Hepatocyte (in vitro differentiated cells): ENCODE measurements around the gene GADD45GIP1. TPM values are rescaled to one million over a fixed set of nuclear protein-coding genes. Genes with fewer than 3 reads are reported as not detected.
A peak's percentile ranks its signal among the peaks of the same experiment; 100 is the strongest.

Experiments used
- DNase-seq: peaks from one replicate; pipeline ENCODE4 v3.0.0-alpha.2; 2016; ENCODE audit warnings: low spot score
- H2AFZ ChIP-seq: fragments of 200-600 bp; sonication (generic); 2 replicates; pipeline ENCODE4 v1.6.0; 2016; ENCODE audit warnings: antibody characterized with exemption, mild to moderate bottlenecking
- H3K27ac ChIP-seq: fragments of 200-600 bp; sonication (generic); 2 replicates; pipeline ENCODE4 v1.5.1; 2016; ENCODE audit warnings: mild to moderate bottlenecking
- H3K27me3 ChIP-seq: fragments of 200-600 bp; sonication (generic); 2 replicates; pipeline ENCODE4 v1.6.1; 2016
- H3K36me3 ChIP-seq: fragments of 200-600 bp; sonication (generic); replicated peaks from 2 replicates; pipeline ENCODE4 v1.5.1; 2016; ENCODE audit warnings: low read depth; ENCODE audit not compliant: insufficient read depth
- H3K4me1 ChIP-seq: fragments of 200-600 bp; sonication (generic); 2 replicates; pipeline ENCODE4 v1.5.1; 2016; ENCODE audit warnings: mild to moderate bottlenecking, moderate library complexity; ENCODE audit not compliant: insufficient read depth
- H3K4me2 ChIP-seq: fragments of 200-600 bp; sonication (generic); 2 replicates; pipeline ENCODE4 v1.6.0; 2016
- H3K4me3 ChIP-seq: fragments of 200-600 bp; sonication (generic); 2 replicates; pipeline ENCODE4 v1.5.1; 2016; ENCODE audit warnings: mild to moderate bottlenecking
- H3K79me2 ChIP-seq: fragments of 200-600 bp; sonication (generic); 2 replicates; pipeline ENCODE4 v1.6.0; 2017; ENCODE audit warnings: mild to moderate bottlenecking
- H3K9me2 ChIP-seq: fragments of 200-600 bp; sonication (generic); replicated peaks from 2 replicates; pipeline ENCODE4 v1.6.0; 2017; ENCODE audit warnings: mild to moderate bottlenecking; ENCODE audit not compliant: insufficient read depth
- H3K9me3 ChIP-seq: fragments of 200-600 bp; sonication (generic); 2 replicates; pipeline ENCODE4 v1.5.1; 2016; ENCODE audit warnings: low read depth, mild to moderate bottlenecking
- H4K20me1 ChIP-seq: fragments of 200-600 bp; sonication (generic); 2 replicates; pipeline ENCODE4 v1.6.0; 2016; ENCODE audit warnings: mild to moderate bottlenecking; ENCODE audit not compliant: insufficient read depth, poor library complexity, severe bottlenecking
- EZH2 ChIP-seq: fragments of 200-600 bp; sonication (generic); IDR thresholded peaks from 2 replicates; pipeline ENCODE4 v1.6.1; 2016; ENCODE audit warnings: antibody characterized with exemption, mild to moderate bottlenecking, borderline replicate concordance
- EZH2phosphoT487 ChIP-seq: fragments of 200-600 bp; sonication (generic); IDR thresholded peaks from one replicate; pipeline ENCODE4 v1.6.1; 2018; ENCODE audit warnings: antibody characterized with exemption, mild to moderate bottlenecking, low read depth, moderate library complexity; ENCODE audit not compliant: unreplicated experiment, severe bottlenecking
- WGBS: methylation state at CpG from one replicate; pipeline ENCODE4 v1.1.6; 2016; ENCODE audit warnings: low lambda C conversion rate; ENCODE audit errors: missing lambda C conversion rate; 5-methylcytosine and 5-hydroxymethylcytosine counted together
- polyA plus RNA-seq: library from polyadenylated mRNA; unstranded; fragments of >200 nt; fragmentation: Nextera tagmentation; extraction: Ambion mirVana; gene quantifications from 2 replicates; pipeline ENCODE4 v1.2.1, GENCODE V29; 2016
- total RNA-seq: library from RNA; depleted of rRNA; stranded (reverse); fragments of >200 nt; gene quantifications from 2 replicates; pipeline ENCODE4 v1.2.3, GENCODE V29; 2014
- TF ChIP-seq, protein P1 (sequence below): fragments of 200-600 bp; sonication (generic); IDR thresholded peaks from 2 replicates; pipeline ENCODE4 v1.5.1; 2016; ENCODE audit warnings: antibody characterized with exemption, mild to moderate bottlenecking; ENCODE audit not compliant: poor library complexity

The GADD45GIP1 gene
- total and polyA plus RNA-seq, 2 experiments from 2014 or later, result 21.0 to 109 TPM

DNA sequence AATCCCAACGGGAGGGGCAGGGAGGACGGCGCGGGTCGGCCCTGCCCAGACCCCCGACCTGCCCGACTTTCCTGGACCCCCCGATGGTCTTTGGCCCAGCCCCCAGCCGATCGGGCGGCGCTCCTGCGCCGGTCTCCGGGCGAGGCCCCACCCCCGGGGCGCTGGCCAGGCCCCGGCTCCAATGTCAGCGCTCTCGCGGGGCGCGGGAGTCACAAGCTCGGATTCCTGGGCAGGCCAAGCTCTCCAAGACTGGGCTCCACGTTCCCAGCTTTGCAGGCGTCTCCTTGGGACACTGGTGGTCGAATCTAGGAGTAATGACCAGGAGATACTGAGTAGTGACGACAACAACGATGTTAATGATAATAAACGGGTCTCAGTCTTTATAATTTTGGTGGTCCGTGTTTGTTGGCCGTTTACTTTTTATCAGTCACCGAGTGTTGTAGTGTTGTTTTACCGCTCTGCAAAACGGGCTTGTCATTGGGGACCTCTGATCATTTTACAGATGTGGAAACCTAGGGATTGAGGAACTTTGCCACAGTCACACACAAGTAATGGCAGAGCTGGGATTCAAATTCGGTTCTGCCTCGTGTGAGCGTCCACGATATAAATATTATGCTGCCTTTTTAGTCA, 10.8 kb downstream of the GADD45GIP1 start:
- Histone ChIP-seq H3K4me2 (peak overlapping the region; percentile 88), H3K4me3 (peak overlapping the region; percentile 48), H3K79me2 (peaks cover 51% of the 10 kb centered on the region), H2AFZ (no peak overlapping the region), H3K27me3 (no peaks in the 10 kb centered on the region), H3K9me2 (no peaks in the 10 kb centered on the region), H3K27ac (peak overlapping the region; percentile 96), H3K4me1 (peaks cover 31% of the 10 kb centered on the region), H3K9me3 (no peaks in the 10 kb centered on the region), H3K36me3 (no peaks in the 10 kb centered on the region), H4K20me1 (peaks cover 16% of the 10 kb centered on the region)
- no peak for TF ChIP-seq EZH2
- TF ChIP-seq, protein P1, sequence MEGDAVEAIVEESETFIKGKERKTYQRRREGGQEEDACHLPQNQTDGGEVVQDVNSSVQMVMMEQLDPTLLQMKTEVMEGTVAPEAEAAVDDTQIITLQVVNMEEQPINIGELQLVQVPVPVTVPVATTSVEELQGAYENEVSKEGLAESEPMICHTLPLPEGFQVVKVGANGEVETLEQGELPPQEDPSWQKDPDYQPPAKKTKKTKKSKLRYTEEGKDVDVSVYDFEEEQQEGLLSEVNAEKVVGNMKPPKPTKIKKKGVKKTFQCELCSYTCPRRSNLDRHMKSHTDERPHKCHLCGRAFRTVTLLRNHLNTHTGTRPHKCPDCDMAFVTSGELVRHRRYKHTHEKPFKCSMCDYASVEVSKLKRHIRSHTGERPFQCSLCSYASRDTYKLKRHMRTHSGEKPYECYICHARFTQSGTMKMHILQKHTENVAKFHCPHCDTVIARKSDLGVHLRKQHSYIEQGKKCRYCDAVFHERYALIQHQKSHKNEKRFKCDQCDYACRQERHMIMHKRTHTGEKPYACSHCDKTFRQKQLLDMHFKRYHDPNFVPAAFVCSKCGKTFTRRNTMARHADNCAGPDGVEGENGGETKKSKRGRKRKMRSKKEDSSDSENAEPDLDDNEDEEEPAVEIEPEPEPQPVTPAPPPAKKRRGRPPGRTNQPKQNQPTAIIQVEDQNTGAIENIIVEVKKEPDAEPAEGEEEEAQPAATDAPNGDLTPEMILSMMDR, result no peak
- no peak for TF ChIP-seq EZH2phosphoT487
- DNase-seq, result peak; percentile 91
- WGBS, result 3% methylated on average over 23 of the region's 40 CpGs

DNA sequence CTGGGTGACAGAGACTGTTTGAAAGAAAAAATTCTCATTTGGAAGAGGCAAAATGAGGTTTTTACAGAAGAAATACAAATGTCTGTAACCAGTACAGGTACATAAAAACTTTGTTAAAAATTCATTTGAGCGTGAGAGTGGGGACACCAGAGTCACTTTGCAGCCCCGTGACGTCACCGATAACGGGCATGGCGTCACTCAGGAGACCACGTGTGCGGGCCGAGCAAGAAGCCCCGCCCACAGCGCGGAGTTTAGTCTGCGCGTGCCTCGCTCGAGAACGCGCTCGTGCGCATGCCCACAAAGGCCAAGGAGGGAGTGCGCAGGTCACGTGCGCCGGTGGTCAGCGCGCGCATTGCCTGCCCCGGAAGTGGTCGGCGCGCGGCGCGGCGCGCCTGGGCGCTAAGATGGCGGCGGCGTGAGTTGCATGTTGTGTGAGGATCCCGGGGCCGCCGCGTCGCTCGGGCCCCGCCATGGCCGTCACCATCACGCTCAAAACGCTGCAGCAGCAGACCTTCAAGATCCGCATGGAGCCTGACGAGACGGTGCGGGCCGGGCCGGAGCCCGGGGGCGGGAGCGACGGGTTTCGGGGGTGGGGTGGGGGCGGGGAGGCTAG, 11.4 kb downstream of the GADD45GIP1 start, which contains the start of gene RAD23A:
RAD23A (plus strand) TSS at position 384 of the 613 bp plus-strand sequence; CDS start at position 471, 87 bp downstream.
- Histone ChIP-seq H3K4me3 (peak within 1 kb of the TSS; percentile 48), H3K4me2 (peak within 1 kb of the TSS; percentile 88), H3K79me2 (peaks cover 53% of the 10 kb centered on the region), H3K9me3 (no peaks in the 10 kb centered on the region), H3K36me3 (no peaks in the 10 kb centered on the region), H2AFZ (no peak within 1 kb of the TSS), H4K20me1 (peaks cover 22% of the 10 kb centered on the region), H3K4me1 (peaks cover 37% of the 10 kb centered on the region), H3K27ac (peak within 1 kb of the TSS; percentile 96), H3K27me3 (no peaks in the 10 kb centered on the region), H3K9me2 (no peaks in the 10 kb centered on the region)
- TF ChIP-seq EZH2phosphoT487 (no peak), EZH2 (no peak)
- TF ChIP-seq, protein P1, result no peak
- under 1% methylated on average over 53 of the region's 62 CpGs for WGBS
- DNase-seq, result peak; percentile 100

DNA sequence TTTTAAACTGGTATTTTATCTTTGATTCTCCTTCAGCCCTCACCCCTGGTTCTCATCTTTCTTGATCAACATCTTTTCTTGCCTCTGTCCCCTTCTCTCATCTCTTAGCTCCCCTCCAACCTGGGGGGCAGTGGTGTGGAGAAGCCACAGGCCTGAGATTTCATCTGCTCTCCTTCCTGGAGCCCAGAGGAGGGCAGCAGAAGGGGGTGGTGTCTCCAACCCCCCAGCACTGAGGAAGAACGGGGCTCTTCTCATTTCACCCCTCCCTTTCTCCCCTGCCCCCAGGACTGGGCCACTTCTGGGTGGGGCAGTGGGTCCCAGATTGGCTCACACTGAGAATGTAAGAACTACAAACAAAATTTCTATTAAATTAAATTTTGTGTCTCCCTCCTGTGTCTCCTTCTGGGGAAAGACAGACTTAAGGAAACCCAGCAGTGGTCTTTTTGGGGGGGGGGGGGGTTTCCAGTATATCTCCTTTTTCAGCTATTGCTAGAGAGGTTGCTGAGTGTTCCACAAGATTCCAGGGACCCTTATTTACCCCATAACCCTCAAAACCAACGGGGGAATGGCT, 12.8 kb downstream of the GADD45GIP1 start:
- Histone ChIP-seq H3K9me3 (no peaks in the 10 kb centered on the region), H2AFZ (no peak overlapping the region), H3K4me2 (peak overlapping the region; percentile 29), H3K9me2 (no peaks in the 10 kb centered on the region), H3K4me3 (no peak overlapping the region), H3K4me1 (peaks cover 48% of the 10 kb centered on the region), H3K36me3 (no peaks in the 10 kb centered on the region), H4K20me1 (peaks cover 36% of the 10 kb centered on the region), H3K79me2 (peaks cover 67% of the 10 kb centered on the region), H3K27me3 (no peaks in the 10 kb centered on the region), H3K27ac (peak overlapping the region; percentile 88)
- 93% methylated on average over 2 of the region's 2 CpGs for WGBS
- TF ChIP-seq EZH2 (no peak), EZH2phosphoT487 (no peak)
- TF ChIP-seq, protein P1, result no peak
- DNase-seq, result no peak
